NCI-H1930 (cell line): ENCODE results near the gene HOMER3.

ENCODE experiments used
- DNase-seq, 2 experiments: peaks; one replicate each; lab custom pipeline; 2025; lab: John Stamatoyannopoulos, UW

HOMER3 gene

GRCh38 chr19:18879579-18880373 is 61.2 kb downstream of the HOMER3 start:
- DNase-seq: no peak
